Neuronal stem cell (in vitro differentiated cells): ENCODE results near the gene SYPL2.

Source experiments
- DNase-seq: peaks from one replicate; pipeline ENCODE4 v3.0.0-alpha.2; 2013; ENCODE audit warnings: low spot score
- H2AFZ ChIP-seq: one replicate; pipeline ENCODE4 v1.6.1; 2013; ENCODE audit warnings: mild to moderate bottlenecking, low read length, inconsistent platforms
- H2AK5ac ChIP-seq: 2 replicates; pipeline ENCODE4 v1.6.1; 2013; ENCODE audit warnings: low read depth, mild to moderate bottlenecking, inconsistent platforms, low read length, moderate library complexity, mixed read lengths
- H2BK120ac ChIP-seq: 2 replicates; pipeline ENCODE4 v1.6.1; 2013; ENCODE audit warnings: low read depth, mild to moderate bottlenecking, inconsistent platforms, low read length, moderate library complexity, mixed read lengths
- H2BK12ac ChIP-seq: one replicate; pipeline ENCODE4 v1.6.1; 2013; ENCODE audit warnings: low read length, inconsistent platforms
- H2BK15ac ChIP-seq: 2 replicates; pipeline ENCODE4 v1.6.1; 2013; ENCODE audit warnings: mild to moderate bottlenecking, low read length, inconsistent platforms, mixed read lengths
- H2BK5ac ChIP-seq: one replicate; pipeline ENCODE4 v1.6.1; 2013; ENCODE audit warnings: inconsistent platforms, mild to moderate bottlenecking, low read length, moderate library complexity
- H3K14ac ChIP-seq: one replicate; pipeline ENCODE4 v1.6.1; 2013; ENCODE audit warnings: low read length, inconsistent platforms
- H3K18ac ChIP-seq: 2 replicates; pipeline ENCODE4 v1.6.1; 2013; ENCODE audit warnings: low read length, inconsistent platforms
- H3K23ac ChIP-seq: 2 replicates; pipeline ENCODE4 v1.6.1; 2013; ENCODE audit warnings: low read depth, mild to moderate bottlenecking, mixed read lengths, low read length, inconsistent platforms; ENCODE audit not compliant: poor library complexity
- H3K27ac ChIP-seq: replicated peaks from 3 replicates; pipeline ENCODE4 v1.5.1; 2013; ENCODE audit warnings: low read length, inconsistent platforms
- H3K27me3 ChIP-seq, 3 experiments: 2 replicates each; pipeline ENCODE4 v1.6.1; 2013; ENCODE audit warnings: low read length in 3 of 3, mild to moderate bottlenecking in 2 of 3, inconsistent platforms in 1 of 3, low read depth in 1 of 3, mixed read lengths in 1 of 3, moderate library complexity in 1 of 3; ENCODE audit not compliant: control insufficient read depth in 3 of 3, insufficient read depth in 3 of 3
- H3K36me3 ChIP-seq, 2 donors: replicated peaks in 1 of 2; 2 replicates each; pipeline ENCODE4 v1.6.1; 2013; ENCODE audit warnings: low read length in 2 of 2; ENCODE audit not compliant: control insufficient read depth in 2 of 2, insufficient read depth in 2 of 2
- H3K4ac ChIP-seq: 2 replicates; pipeline ENCODE4 v1.6.1; 2013; ENCODE audit warnings: inconsistent platforms, mild to moderate bottlenecking, low read length, moderate library complexity
- H3K4me1 ChIP-seq, 2 donors: 1 replicate in 1 of 2; 2 replicates in 1 of 2; pipeline ENCODE4 v1.6.1; 2013; ENCODE audit warnings: low read length in 2 of 2, low read depth in 1 of 2; ENCODE audit not compliant: control insufficient read depth in 2 of 2, insufficient read depth in 1 of 2
- H3K4me2 ChIP-seq: one replicate; pipeline ENCODE4 v1.6.1; 2013; ENCODE audit warnings: mild to moderate bottlenecking, low read length, inconsistent platforms; ENCODE audit not compliant: insufficient read depth, poor library complexity, severe bottlenecking
- H3K4me3 ChIP-seq, 2 donors: 2 replicates each; pipeline ENCODE4 v1.5.1; 2013; ENCODE audit warnings: low read length in 2 of 2, mild to moderate bottlenecking in 2 of 2, inconsistent platforms in 1 of 2, moderate library complexity in 1 of 2
- H3K79me1 ChIP-seq: one replicate; pipeline ENCODE4 v1.6.1; 2013; ENCODE audit warnings: low read depth, mild to moderate bottlenecking, inconsistent platforms, low read length, moderate library complexity
- H3K9ac ChIP-seq: one replicate; pipeline ENCODE4 v1.6.1; 2013; ENCODE audit warnings: mild to moderate bottlenecking, low read depth, low read length, inconsistent platforms; ENCODE audit not compliant: poor library complexity
- H3K9me3 ChIP-seq, 2 donors: replicated peaks in 1 of 2; 2 replicates each; pipeline versions ENCODE3 to v1.6.1; 2013; ENCODE audit warnings: low read length in 2 of 2, mild to moderate bottlenecking in 2 of 2, inconsistent platforms in 1 of 2, low read depth in 1 of 2, mixed read lengths in 1 of 2, moderate library complexity in 1 of 2; ENCODE audit not compliant: control insufficient read depth in 2 of 2, insufficient read depth in 1 of 2
- H4K8ac ChIP-seq: one replicate; pipeline ENCODE4 v1.6.1; 2013; ENCODE audit warnings: low read depth, mild to moderate bottlenecking, inconsistent platforms, low read length, moderate library complexity
- H4K91ac ChIP-seq: one replicate; pipeline ENCODE4 v1.6.1; 2013; ENCODE audit warnings: low read length, low read depth, mild to moderate bottlenecking, inconsistent platforms; ENCODE audit not compliant: poor library complexity
- WGBS, 2 donors: extraction: QIAGEN DNeasy Blood & Tissue Kit; methylation state at CpG; one replicate each; pipeline ENCODE4 v1.1.7; 2013; ENCODE audit warnings: missing lambda C conversion rate in 2 of 2, mixed read lengths in 1 of 2; ENCODE audit not compliant: insufficient read length in 2 of 2, insufficient replicate concordance in 1 of 2; ENCODE audit errors: extremely low coverage in 2 of 2; 5-methylcytosine and 5-hydroxymethylcytosine counted together

SYPL2 gene

GRCh38 chr1:109426281-109427170 lies 39.8 kb upstream of the SYPL2 start, which contains the start of gene PSMA5:
PSMA5 (minus strand) TSS chr1:109426448; CDS start chr1:109426330, 118 bp downstream.
- H3K23ac ChIP-seq: peak within 1 kb of the TSS; percentile 94
- H2AFZ ChIP-seq: peak within 1 kb of the TSS; percentile 81
- H3K9ac ChIP-seq: peak within 1 kb of the TSS; percentile 95
- H3K27me3 ChIP-seq: no peaks in the 10 kb centered on the region
- H2BK12ac ChIP-seq: no peak within 1 kb of the TSS
- peak within 1 kb of the TSS; percentile 81 to 92 for H3K4me3 ChIP-seq
- no peak within 1 kb of the TSS for H3K4ac ChIP-seq
- no peaks in the 10 kb centered on the region for H3K9me3 ChIP-seq
- no peak within 1 kb of the TSS for H2BK5ac ChIP-seq
- peak within 1 kb of the TSS; percentile 51 for H2AK5ac ChIP-seq
- DNase-seq: peak; percentile 96
- H3K27ac ChIP-seq: peak within 1 kb of the TSS; percentile 76
- H4K91ac ChIP-seq: no peak within 1 kb of the TSS
- peaks cover 0 to 8% of the 10 kb centered on the region in 2 donors for H3K36me3 ChIP-seq
- no peak within 1 kb of the TSS for H4K8ac ChIP-seq
- WGBS, 2 donors: no CpG with 5 or more reads among the region's 50 CpGs
- peaks cover 9% of the 10 kb centered on the region for H3K79me1 ChIP-seq
- peaks cover 2 to 11% of the 10 kb centered on the region in 2 donors for H3K4me1 ChIP-seq
- H3K14ac ChIP-seq: no peak within 1 kb of the TSS
- peak within 1 kb of the TSS; percentile 67 for H3K18ac ChIP-seq
- H3K4me2 ChIP-seq: peak within 1 kb of the TSS; percentile 73
- H2BK120ac ChIP-seq: no peak within 1 kb of the TSS
- H2BK15ac ChIP-seq: no peak within 1 kb of the TSS

GRCh38 chr1:109427171-109427467 lies 39.2 kb upstream of the SYPL2 start:
- Histone ChIP-seq H2BK5ac (no peak overlapping the region), H2BK15ac (no peak overlapping the region), H4K91ac (no peak overlapping the region), H2BK120ac (no peak overlapping the region), H2AK5ac (no peak overlapping the region), H3K4me1 (peaks cover 2 to 11% of the 10 kb centered on the region in 2 donors), H3K4ac (no peak overlapping the region), H4K8ac (no peak overlapping the region), H3K27me3 (no peaks in the 10 kb centered on the region), H2BK12ac (no peak overlapping the region), H3K9ac (no peak overlapping the region), H3K9me3 (no peaks in the 10 kb centered on the region), H3K18ac (no peak overlapping the region), H3K79me1 (peaks cover 9% of the 10 kb centered on the region), H3K27ac (no peak overlapping the region), H3K36me3 (peaks cover 0 to 2% of the 10 kb centered on the region in 2 donors), H3K23ac (no peak overlapping the region), H2AFZ (peak overlapping the region; percentile 81), H3K14ac (no peak overlapping the region), H3K4me3 (peak overlapping the region; percentile 81 to 84), H3K4me2 (peak overlapping the region; percentile 73)
- no CpG with 5 or more reads among the region's 7 CpGs for WGBS, 2 donors
- DNase-seq: no peak

GRCh38 chr1:109432336-109432735 lies 34.0 kb upstream of the SYPL2 start:
- Histone ChIP-seq H3K4me1 (peaks cover 2 to 6% of the 10 kb centered on the region in 2 donors), H3K4me3 (no peak overlapping the region), H2BK15ac (no peak overlapping the region), H2BK12ac (no peak overlapping the region), H2AK5ac (no peak overlapping the region), H3K27me3 (no peaks in the 10 kb centered on the region), H2BK120ac (no peak overlapping the region), H3K27ac (no peak overlapping the region), H3K4me2 (no peak overlapping the region), H2AFZ (no peak overlapping the region), H4K8ac (no peak overlapping the region), H3K18ac (no peak overlapping the region), H3K23ac (no peak overlapping the region), H3K9ac (no peak overlapping the region), H4K91ac (no peak overlapping the region), H3K14ac (no peak overlapping the region), H3K79me1 (no peaks in the 10 kb centered on the region), H2BK5ac (no peak overlapping the region), H3K36me3 (no peaks in the 10 kb centered on the region), H3K9me3 (no peaks in the 10 kb centered on the region), H3K4ac (no peak overlapping the region)
- no peak for DNase-seq

GRCh38 chr1:109433322-109433721 lies 33.0 kb upstream of the SYPL2 start:
- no peak overlapping the region for H2BK120ac ChIP-seq
- no peak overlapping the region for H2AK5ac ChIP-seq
- H3K27ac ChIP-seq: no peak overlapping the region
- no peaks in the 10 kb centered on the region for H3K4me1 ChIP-seq
- H3K18ac ChIP-seq: no peak overlapping the region
- no peaks in the 10 kb centered on the region for H3K27me3 ChIP-seq
- DNase-seq: no peak
- no peak overlapping the region for H4K8ac ChIP-seq
- H3K4me2 ChIP-seq: no peak overlapping the region
- H2BK12ac ChIP-seq: no peak overlapping the region
- no peaks in the 10 kb centered on the region for H3K79me1 ChIP-seq
- no peak overlapping the region for H3K4me3 ChIP-seq
- H4K91ac ChIP-seq: no peak overlapping the region
- H2AFZ ChIP-seq: no peak overlapping the region
- no peak overlapping the region for H3K9ac ChIP-seq
- WGBS, 2 donors: no CpG with 5 or more reads among the region's 1 CpG
- no peak overlapping the region for H2BK15ac ChIP-seq
- H3K4ac ChIP-seq: no peak overlapping the region
- H3K23ac ChIP-seq: no peak overlapping the region
- no peaks in the 10 kb centered on the region for H3K9me3 ChIP-seq
- H3K14ac ChIP-seq: no peak overlapping the region
- H2BK5ac ChIP-seq: no peak overlapping the region
- no peaks in the 10 kb centered on the region for H3K36me3 ChIP-seq
